ENCODE data around the gene EFHC1.

DNA sequence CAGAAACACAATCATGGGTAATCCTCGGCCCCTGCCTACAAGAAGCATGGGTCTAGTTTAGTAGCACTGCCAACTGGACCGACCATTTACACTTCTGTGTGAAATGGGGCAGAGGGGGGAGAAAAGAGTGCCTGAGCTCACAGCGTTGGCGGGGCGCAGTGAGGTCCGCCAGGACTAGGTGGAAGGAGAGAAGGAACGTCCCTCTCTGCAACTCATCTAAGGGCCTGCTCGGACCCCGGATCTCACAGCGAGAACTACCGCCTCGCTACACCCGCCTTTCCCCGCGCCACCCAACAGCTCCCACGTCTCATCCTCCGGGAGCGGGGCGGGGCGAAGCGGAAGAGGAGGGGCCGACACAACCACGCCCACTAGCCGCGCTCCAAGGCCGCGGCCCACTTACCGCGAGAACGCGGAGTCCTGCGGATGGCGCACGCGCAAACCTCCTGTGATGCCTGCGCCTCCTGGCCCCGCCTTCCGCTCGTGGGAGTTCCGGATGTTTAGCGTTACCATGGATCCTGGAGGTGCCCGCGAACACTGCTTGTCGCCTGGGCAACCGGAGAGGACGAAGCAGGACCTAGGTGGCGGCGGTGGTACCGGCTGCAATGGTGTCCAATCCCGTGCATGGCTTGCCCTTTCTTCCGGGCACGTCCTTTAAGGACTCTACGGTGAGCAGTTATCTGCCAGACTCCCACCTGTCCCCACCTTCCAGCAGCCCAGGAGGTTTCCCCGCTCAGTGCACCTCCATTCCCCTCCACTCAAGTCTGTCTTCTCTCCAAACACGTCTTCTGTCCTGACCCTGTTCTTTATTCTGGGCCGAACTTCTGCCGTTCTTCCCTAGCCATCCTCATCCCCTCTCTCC is at the start of gene EFHC1:
- TF ChIP-seq, protein P1, sequence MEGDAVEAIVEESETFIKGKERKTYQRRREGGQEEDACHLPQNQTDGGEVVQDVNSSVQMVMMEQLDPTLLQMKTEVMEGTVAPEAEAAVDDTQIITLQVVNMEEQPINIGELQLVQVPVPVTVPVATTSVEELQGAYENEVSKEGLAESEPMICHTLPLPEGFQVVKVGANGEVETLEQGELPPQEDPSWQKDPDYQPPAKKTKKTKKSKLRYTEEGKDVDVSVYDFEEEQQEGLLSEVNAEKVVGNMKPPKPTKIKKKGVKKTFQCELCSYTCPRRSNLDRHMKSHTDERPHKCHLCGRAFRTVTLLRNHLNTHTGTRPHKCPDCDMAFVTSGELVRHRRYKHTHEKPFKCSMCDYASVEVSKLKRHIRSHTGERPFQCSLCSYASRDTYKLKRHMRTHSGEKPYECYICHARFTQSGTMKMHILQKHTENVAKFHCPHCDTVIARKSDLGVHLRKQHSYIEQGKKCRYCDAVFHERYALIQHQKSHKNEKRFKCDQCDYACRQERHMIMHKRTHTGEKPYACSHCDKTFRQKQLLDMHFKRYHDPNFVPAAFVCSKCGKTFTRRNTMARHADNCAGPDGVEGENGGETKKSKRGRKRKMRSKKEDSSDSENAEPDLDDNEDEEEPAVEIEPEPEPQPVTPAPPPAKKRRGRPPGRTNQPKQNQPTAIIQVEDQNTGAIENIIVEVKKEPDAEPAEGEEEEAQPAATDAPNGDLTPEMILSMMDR (IDR thresholded peaks at IDR 0.05) = no peak
- peak; percentile 22 to 91 for TF ChIP-seq POLR2A (IDR thresholded peaks at IDR 0.05)

Data from thyroid gland (tissue), 4 donors.